Fibroblast of peridontal ligament (primary cell): ENCODE measurements around the gene FAM187B.

Experiments used
- DNase-seq: peaks from one replicate; pipeline ENCODE4 v3.0.0-alpha.2; 2010; ENCODE audit errors: extremely low read depth

The FAM187B gene

DNA sequence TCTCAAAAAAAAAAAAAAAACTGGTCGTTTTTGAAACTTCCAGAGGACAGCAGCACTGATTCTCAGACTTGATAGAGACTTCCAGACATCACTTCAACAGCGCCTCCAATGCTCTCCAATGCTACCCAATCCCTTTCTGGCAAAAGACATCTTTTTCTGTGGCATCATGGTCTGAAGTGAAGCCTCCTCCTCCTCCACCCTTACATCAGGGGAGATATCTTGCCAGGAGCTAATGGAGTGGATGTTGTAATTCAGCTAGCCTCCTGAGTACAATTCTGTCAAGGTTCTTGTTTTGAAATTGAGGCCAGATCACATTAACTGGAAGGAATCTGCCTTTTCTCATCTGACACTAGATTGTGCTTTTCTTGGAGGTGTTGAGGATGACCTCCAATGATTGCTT lies 49.8 kb downstream of the FAM187B start:
- DNase-seq: no peak

DNA sequence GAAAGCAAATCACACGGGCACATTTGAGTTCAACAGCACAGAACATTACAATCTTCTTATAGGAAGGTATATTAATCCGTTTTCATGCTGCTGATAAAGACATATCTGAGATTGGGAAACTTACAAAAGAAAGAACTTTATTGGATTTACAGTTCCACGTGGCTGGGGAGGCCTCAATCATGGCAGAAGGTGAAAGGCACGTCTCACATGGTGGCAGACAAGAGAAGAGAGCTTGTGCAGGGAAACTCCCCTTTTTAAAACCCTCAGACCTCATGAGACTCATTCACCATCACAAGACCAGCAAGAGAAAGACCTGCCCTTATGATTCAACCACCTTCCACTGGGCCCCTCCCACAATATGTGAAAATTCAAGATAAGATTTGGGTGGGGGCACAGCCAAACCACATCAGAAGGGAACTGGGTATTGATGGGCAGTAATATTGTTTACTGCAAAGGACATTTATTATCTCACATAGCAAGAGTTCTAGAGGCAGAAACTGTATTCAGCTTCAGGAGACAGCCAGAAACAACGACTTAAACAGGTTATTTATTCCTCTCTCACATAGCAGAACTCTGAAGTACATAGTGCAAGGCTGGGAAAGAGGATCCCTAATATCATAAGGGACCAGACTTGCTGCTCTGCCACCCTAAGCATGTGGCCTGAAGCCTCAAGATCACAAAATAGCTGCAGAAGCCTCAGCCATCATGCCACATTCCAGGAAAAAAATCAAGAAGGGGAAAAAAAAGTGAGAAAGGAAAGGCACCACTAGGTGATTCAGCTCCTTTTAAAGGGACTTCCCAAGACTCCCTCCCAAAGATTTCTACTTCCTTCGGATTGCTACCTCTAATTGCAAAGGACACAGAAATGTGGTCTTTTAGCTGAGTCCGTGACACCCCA lies 50.9 kb downstream of the FAM187B start:
- DNase-seq: no peak

DNA sequence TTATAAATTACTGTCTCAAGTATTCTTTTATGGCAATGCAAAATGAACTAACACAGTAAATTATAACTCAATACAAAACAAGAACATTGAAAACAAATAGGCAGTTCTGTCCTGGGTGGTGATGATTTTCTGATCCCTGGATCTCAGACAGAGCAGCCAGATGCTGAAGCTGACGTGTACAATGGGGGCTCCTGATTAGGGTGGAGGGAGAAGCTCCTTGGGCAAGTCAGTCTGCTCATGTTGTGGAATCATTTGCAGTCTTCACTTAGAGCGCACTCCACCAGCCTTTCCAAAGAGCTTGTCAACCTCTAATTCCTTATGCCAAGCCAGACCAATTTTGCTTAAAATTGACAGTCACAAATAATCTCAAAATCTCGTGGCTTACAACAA lies 52.4 kb downstream of the FAM187B start:
- DNase-seq: no peak
